ENCODE results near the gene GBX2.

GBX2 gene

GRCh38 chr2:236167297-236168109, 683 bp downstream of the GBX2 start:
- H2AFZ ChIP-seq (ENCODE audit: low read depth, low read length) = no peak overlapping the region
- H3K36me3 ChIP-seq (ENCODE audit: insufficient read depth, low read length) = no peaks in the 10 kb centered on the region
- no peaks in the 10 kb centered on the region for H3K27me3 ChIP-seq (ENCODE audit: insufficient read depth, low read length, poor library complexity)
- no peaks in the 10 kb centered on the region for H3K9me3 ChIP-seq (ENCODE audit: insufficient read depth, low read length, severe bottlenecking)
- no peaks in the 10 kb centered on the region for H4K20me1 ChIP-seq (ENCODE audit: insufficient read depth, low read length)
- no peak overlapping the region for H3K4me2 ChIP-seq (ENCODE audit: insufficient read depth, low read length)
- DNase-seq (no peak), ATAC-seq (ENCODE audit: insufficient read depth, low read depth) (no peak)
- H3K79me2 ChIP-seq (ENCODE audit: insufficient read depth, low read length) = no peaks in the 10 kb centered on the region
- H3K27ac ChIP-seq (ENCODE audit: low read length) = no peak overlapping the region
- TF ChIP-seq EZH2 (IDR thresholded peaks at IDR 0.05; ENCODE audit: borderline replicate concordance, low read depth, low read length, severe bottlenecking) = no peak
- TF ChIP-seq, protein P1, sequence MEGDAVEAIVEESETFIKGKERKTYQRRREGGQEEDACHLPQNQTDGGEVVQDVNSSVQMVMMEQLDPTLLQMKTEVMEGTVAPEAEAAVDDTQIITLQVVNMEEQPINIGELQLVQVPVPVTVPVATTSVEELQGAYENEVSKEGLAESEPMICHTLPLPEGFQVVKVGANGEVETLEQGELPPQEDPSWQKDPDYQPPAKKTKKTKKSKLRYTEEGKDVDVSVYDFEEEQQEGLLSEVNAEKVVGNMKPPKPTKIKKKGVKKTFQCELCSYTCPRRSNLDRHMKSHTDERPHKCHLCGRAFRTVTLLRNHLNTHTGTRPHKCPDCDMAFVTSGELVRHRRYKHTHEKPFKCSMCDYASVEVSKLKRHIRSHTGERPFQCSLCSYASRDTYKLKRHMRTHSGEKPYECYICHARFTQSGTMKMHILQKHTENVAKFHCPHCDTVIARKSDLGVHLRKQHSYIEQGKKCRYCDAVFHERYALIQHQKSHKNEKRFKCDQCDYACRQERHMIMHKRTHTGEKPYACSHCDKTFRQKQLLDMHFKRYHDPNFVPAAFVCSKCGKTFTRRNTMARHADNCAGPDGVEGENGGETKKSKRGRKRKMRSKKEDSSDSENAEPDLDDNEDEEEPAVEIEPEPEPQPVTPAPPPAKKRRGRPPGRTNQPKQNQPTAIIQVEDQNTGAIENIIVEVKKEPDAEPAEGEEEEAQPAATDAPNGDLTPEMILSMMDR (IDR thresholded peaks at IDR 0.05; ENCODE audit: borderline replicate concordance, extremely low read depth, low read length, poor library complexity, severe bottlenecking) = no peak
- H3K4me3 ChIP-seq (ENCODE audit: low read depth in 1 of 2, low read length in 2 of 2) = no peak overlapping the region
- no peak overlapping the region for H3K9ac ChIP-seq (ENCODE audit: low read depth, low read length)
- H3K4me1 ChIP-seq (ENCODE audit: insufficient read depth, low read length) = no peaks in the 10 kb centered on the region

GRCh38 chr2:236166796-236167296, 1.3 kb downstream of the GBX2 start:
- no peaks in the 10 kb centered on the region for H3K9me3 ChIP-seq (ENCODE audit: insufficient read depth, low read length, severe bottlenecking)
- H3K9ac ChIP-seq (ENCODE audit: low read depth, low read length) = no peak overlapping the region
- H3K79me2 ChIP-seq (ENCODE audit: insufficient read depth, low read length) = no peaks in the 10 kb centered on the region
- H4K20me1 ChIP-seq (ENCODE audit: insufficient read depth, low read length) = no peaks in the 10 kb centered on the region
- no peak overlapping the region for H3K27ac ChIP-seq (ENCODE audit: low read length)
- no peak overlapping the region for H3K4me2 ChIP-seq (ENCODE audit: insufficient read depth, low read length)
- ATAC-seq (ENCODE audit: insufficient read depth, low read depth) (no peak), DNase-seq (no peak)
- no peak overlapping the region for H2AFZ ChIP-seq (ENCODE audit: low read depth, low read length)
- H3K27me3 ChIP-seq (ENCODE audit: insufficient read depth, low read length, poor library complexity) = no peaks in the 10 kb centered on the region
- H3K4me3 ChIP-seq (ENCODE audit: low read depth in 1 of 2, low read length in 2 of 2) = no peak overlapping the region
- TF ChIP-seq, protein P1 (IDR thresholded peaks at IDR 0.05; ENCODE audit: borderline replicate concordance, extremely low read depth, low read length, poor library complexity, severe bottlenecking) = no peak
- TF ChIP-seq EZH2 (IDR thresholded peaks at IDR 0.05; ENCODE audit: borderline replicate concordance, low read depth, low read length, severe bottlenecking) = no peak
- H3K4me1 ChIP-seq (ENCODE audit: insufficient read depth, low read length) = no peaks in the 10 kb centered on the region
- no peaks in the 10 kb centered on the region for H3K36me3 ChIP-seq (ENCODE audit: insufficient read depth, low read length)

GRCh38 chr2:236165842-236166795, 2.1 kb downstream of the GBX2 start:
- Histone ChIP-seq H3K27ac (ENCODE audit: low read length) (no peak overlapping the region), H3K36me3 (ENCODE audit: insufficient read depth, low read length) (no peaks in the 10 kb centered on the region), H3K79me2 (ENCODE audit: insufficient read depth, low read length) (no peaks in the 10 kb centered on the region), H3K27me3 (ENCODE audit: insufficient read depth, low read length, poor library complexity) (no peaks in the 10 kb centered on the region), H3K4me1 (ENCODE audit: insufficient read depth, low read length) (no peaks in the 10 kb centered on the region), H4K20me1 (ENCODE audit: insufficient read depth, low read length) (no peaks in the 10 kb centered on the region), H3K4me3 (ENCODE audit: low read depth in 1 of 2, low read length in 2 of 2) (no peak overlapping the region), H3K9ac (ENCODE audit: low read depth, low read length) (no peak overlapping the region), H3K9me3 (ENCODE audit: insufficient read depth, low read length, severe bottlenecking) (no peaks in the 10 kb centered on the region), H3K4me2 (ENCODE audit: insufficient read depth, low read length) (no peak overlapping the region), H2AFZ (ENCODE audit: low read depth, low read length) (no peak overlapping the region)
- TF ChIP-seq, protein P1 (IDR thresholded peaks at IDR 0.05; ENCODE audit: borderline replicate concordance, extremely low read depth, low read length, poor library complexity, severe bottlenecking) = no peak
- TF ChIP-seq EZH2 (IDR thresholded peaks at IDR 0.05; ENCODE audit: borderline replicate concordance, low read depth, low read length, severe bottlenecking) = no peak
- DNase-seq = no peak
- ATAC-seq (ENCODE audit: insufficient read depth, low read depth) = no peak

Data from DND-41 (cell line).